DMS153 treated with DMSO at 0.1 percent for 48 hours (cell line): ENCODE measurements around the gene SEPTIN8.

Experiments used
- DNase-seq: peaks from one replicate; lab custom pipeline; 2025; ENCODE audit not compliant: unreplicated experiment; lab: John Stamatoyannopoulos, UW

SEPTIN8 gene

GRCh38 chr5:132718544-132719312 is 58.3 kb downstream of the SEPTIN8 start:
- DNase-seq: no peak

- DNase-seq: no peak
Measured at GRCh38 chr5:132714456-132715307, 62.4 kb downstream of the SEPTIN8 start.

GRCh38 chr5:132708645-132709044 is 68.4 kb downstream of the SEPTIN8 start:
- no peak for DNase-seq

GRCh38 chr5:132704875-132705274 is 72.2 kb downstream of the SEPTIN8 start:
- DNase-seq: no peak
